Natural killer cell (primary cell): ENCODE results near the gene TMEM176A. TPM values are rescaled to one million over a fixed set of nuclear protein-coding genes. Genes with fewer than 3 reads are reported as not detected.

Experiments used
- ATAC-seq, 3 donors: fragments of 150-1000 bp in 2 of 3; fragments of 200-7000 bp in 1 of 3; cut with Tn5 transposase; 1 replicate in 1 of 3; 2 replicates in 2 of 3; pipeline ENCODE4 v1.10.0; 2021; ENCODE audit warnings: mild to moderate bottlenecking in 2 of 3, moderate library complexity in 2 of 3
- DNase-seq, 2 donors: peaks; one replicate each; pipeline versions ENCODE4 v3.0.0 to v3.0.0-alpha.2; 2013 to 2021; ENCODE audit warnings: mixed read lengths in 1 of 2
- H3K27ac ChIP-seq: one replicate; pipeline ENCODE4 v1.5.1; 2013; ENCODE audit warnings: mild to moderate bottlenecking, low read length
- H3K27me3 ChIP-seq: one replicate; pipeline ENCODE4 v1.6.1; 2013; ENCODE audit warnings: low read length; ENCODE audit not compliant: control insufficient read depth, insufficient read depth
- H3K36me3 ChIP-seq: one replicate; pipeline ENCODE4 v1.6.1; 2013; ENCODE audit warnings: low read length; ENCODE audit not compliant: control insufficient read depth, insufficient read depth
- H3K4me1 ChIP-seq: one replicate; pipeline ENCODE4 v1.6.1; 2013; ENCODE audit warnings: low read length; ENCODE audit not compliant: control insufficient read depth, insufficient read depth
- H3K4me3 ChIP-seq: one replicate; pipeline ENCODE4 v1.5.1; 2013; ENCODE audit warnings: low read length
- H3K9me3 ChIP-seq: one replicate; pipeline ENCODE4 v1.6.1; 2013; ENCODE audit warnings: low read length; ENCODE audit not compliant: control insufficient read depth, insufficient read depth
- H3K27ac Mint-ChIP-seq, 2 donors: one replicate each; pipeline ENCODE4 v1.8.0; 2022; ENCODE audit warnings: mild to moderate bottlenecking in 2 of 2, mixed read lengths in 2 of 2, moderate library complexity in 1 of 2
- H3K27me3 Mint-ChIP-seq, 2 donors: one replicate each; pipeline ENCODE4 v1.8.0; 2022; ENCODE audit warnings: low read depth in 2 of 2, mixed read lengths in 2 of 2
- H3K36me3 Mint-ChIP-seq: one replicate; pipeline ENCODE4 v1.8.0; 2022; ENCODE audit warnings: mixed read lengths
- H3K4me1 Mint-ChIP-seq, 2 donors: one replicate each; pipeline ENCODE4 v1.8.0; 2022; ENCODE audit warnings: mixed read lengths in 2 of 2
- H3K4me3 Mint-ChIP-seq: one replicate; pipeline ENCODE4 v1.8.0; 2022; ENCODE audit warnings: mild to moderate bottlenecking, moderate library complexity, mixed read lengths
- H3K9me3 Mint-ChIP-seq, 2 donors: one replicate each; pipeline ENCODE4 v1.8.0; 2022; ENCODE audit warnings: mixed read lengths in 2 of 2
- CTCF ChIP-seq: fragments of 200-600 bp; IDR thresholded peaks from one replicate; pipeline ENCODE4 v1.8.0; 2022; ENCODE audit warnings: antibody characterized with exemption
- WGBS: methylation state at CpG from one replicate; pipeline ENCODE4 v1.1.7; 2013; ENCODE audit warnings: missing lambda C conversion rate; ENCODE audit not compliant: insufficient coverage; 5-methylcytosine and 5-hydroxymethylcytosine counted together
- intact Hi-C: fragments of 100-400 bp; cut with micrococcal nuclease; formaldehyde crosslinking; loops from one replicate; pipeline ENCODE4 v1.14.2; 2022
- total RNA-seq, 4 donors: library from RNA; stranded (reverse); fragments of 120-200 nt in 1 of 4; gene quantifications; one replicate each; pipeline versions ENCODE4 v1.2.3 to v1.2.4, GENCODE V29; 2013 to 2022

TMEM176A gene
- total RNA-seq, 3 donors from 2014 or later (not counting 1 experiment from before 2014, with no cell fraction given) = 2.0 TPM; not detected in 2

GRCh38 chr7:150828384-150828783, 27.8 kb downstream of the TMEM176A start:
- H3K36me3 ChIP-seq = no peaks in the 10 kb centered on the region
- H3K27me3 ChIP-seq = peaks cover 4% of the 10 kb centered on the region
- Mint-ChIP-seq H3K27ac (no peak overlapping the region), H3K27me3 (peaks cover 43 to 45% of the 10 kb centered on the region in 2 donors), H3K4me1 (no peaks in the 10 kb centered on the region), H3K9me3 (no peaks in the 10 kb centered on the region), H3K36me3 (no peaks in the 10 kb centered on the region), H3K4me3 (no peak overlapping the region)
- 82% methylated on average over 2 of the region's 2 CpGs for WGBS
- no peaks in the 10 kb centered on the region for H3K4me1 ChIP-seq
- DNase-seq (no peak), ATAC-seq (no peak)
- intact Hi-C loops = no loop called here
- H3K9me3 ChIP-seq = no peaks in the 10 kb centered on the region
- H3K4me3 ChIP-seq = no peak overlapping the region
- TF ChIP-seq CTCF = no peak
- H3K27ac ChIP-seq = no peak overlapping the region

GRCh38 chr7:150829426-150829825, 28.9 kb downstream of the TMEM176A start:
- WGBS = 86% methylated on average over 1 of the region's 1 CpG
- Histone ChIP-seq H3K4me1 (no peaks in the 10 kb centered on the region), H3K27me3 (peaks cover 4% of the 10 kb centered on the region), H3K9me3 (no peaks in the 10 kb centered on the region), H3K27ac (no peak overlapping the region), H3K4me3 (no peak overlapping the region), H3K36me3 (no peaks in the 10 kb centered on the region)
- no peak for DNase-seq
- ATAC-seq = no peak
- Mint-ChIP-seq H3K36me3 (no peaks in the 10 kb centered on the region), H3K4me3 (no peak overlapping the region), H3K27me3 (peaks cover 48 to 54% of the 10 kb centered on the region in 2 donors), H3K27ac (no peak overlapping the region), H3K9me3 (no peaks in the 10 kb centered on the region), H3K4me1 (no peaks in the 10 kb centered on the region)
- intact Hi-C loops = no loop called here
- no peak for TF ChIP-seq CTCF

GRCh38 chr7:150830937-150831336, 30.4 kb downstream of the TMEM176A start:
- Histone ChIP-seq H3K4me1 (no peaks in the 10 kb centered on the region), H3K27ac (no peak overlapping the region), H3K4me3 (no peak overlapping the region), H3K9me3 (no peaks in the 10 kb centered on the region), H3K27me3 (peaks cover 4% of the 10 kb centered on the region), H3K36me3 (no peaks in the 10 kb centered on the region)
- DNase-seq (no peak), ATAC-seq (no peak)
- no peaks in the 10 kb centered on the region for H3K4me1 Mint-ChIP-seq
- peaks cover 48 to 56% of the 10 kb centered on the region in 2 donors for H3K27me3 Mint-ChIP-seq
- H3K9me3 Mint-ChIP-seq = no peaks in the 10 kb centered on the region
- TF ChIP-seq CTCF = no peak
- intact Hi-C loops = no loop called here
- H3K27ac Mint-ChIP-seq = no peak overlapping the region
- no peak overlapping the region for H3K4me3 Mint-ChIP-seq
- 0% methylated on average over 1 of the region's 1 CpG for WGBS
- H3K36me3 Mint-ChIP-seq = no peaks in the 10 kb centered on the region

GRCh38 chr7:150831851-150832250, 31.3 kb downstream of the TMEM176A start:
- no peak overlapping the region for H3K4me3 Mint-ChIP-seq
- ATAC-seq = no peak
- peaks cover 2% of the 10 kb centered on the region for H3K27me3 ChIP-seq
- WGBS = 81% methylated on average over 1 of the region's 1 CpG
- no peak for TF ChIP-seq CTCF
- no peaks in the 10 kb centered on the region for H3K4me1 ChIP-seq
- intact Hi-C loops = no loop called here
- H3K4me1 Mint-ChIP-seq = no peaks in the 10 kb centered on the region
- H3K9me3 Mint-ChIP-seq = no peaks in the 10 kb centered on the region
- H3K27ac Mint-ChIP-seq = no peak overlapping the region
- no peaks in the 10 kb centered on the region for H3K36me3 ChIP-seq
- no peak overlapping the region for H3K4me3 ChIP-seq
- no peaks in the 10 kb centered on the region for H3K9me3 ChIP-seq
- no peak for DNase-seq
- H3K36me3 Mint-ChIP-seq = no peaks in the 10 kb centered on the region
- no peak overlapping the region for H3K27ac ChIP-seq
- H3K27me3 Mint-ChIP-seq = peaks cover 42 to 49% of the 10 kb centered on the region in 2 donors
